Astrocyte of the cerebellum (primary cell): ENCODE results near the gene IL21R.

Source experiments
- DNase-seq: peaks from one replicate; pipeline ENCODE4 v3.0.0-alpha.2; 2011; ENCODE audit warnings: low read depth
- H3K4me3 ChIP-seq: 2 replicates; pipeline ENCODE4 v1.5.1; 2011; ENCODE audit warnings: mild to moderate bottlenecking, low read depth, low read length, moderate library complexity
- CTCF ChIP-seq: IDR thresholded peaks from 2 replicates; pipeline ENCODE4 v1.5.1; 2012; ENCODE audit warnings: low read length, low read depth, moderate library complexity, mild to moderate bottlenecking; ENCODE audit errors: missing control alignments
- in situ Hi-C: cut with HindIII; loops from 2 replicates; pipeline ENCODE4 v1.10.0; 2017; ENCODE audit warnings: low sequenced_read_pairs

The IL21R gene

GRCh38 chr16:27426423-27427408 lies 24.7 kb downstream of the IL21R start:
- DNase-seq = peak; percentile 73
- TF ChIP-seq CTCF = no peak
- in situ Hi-C loops = no loop called here
- no peak overlapping the region for H3K4me3 ChIP-seq

- DNase-seq = no peak
- no peak for TF ChIP-seq CTCF
- in situ Hi-C loops = no loop called here
- H3K4me3 ChIP-seq = no peak overlapping the region
These were observed 25.6 kb downstream of the IL21R start for GRCh38 chr16:27427538-27427937.

- no peak for TF ChIP-seq CTCF
- in situ Hi-C loops = no loop called here
- no peak for DNase-seq
- H3K4me3 ChIP-seq = no peak overlapping the region
These were observed 26.2 kb downstream of the IL21R start for GRCh38 chr16:27428026-27428785.

GRCh38 chr16:27429330-27429871 lies 27.4 kb downstream of the IL21R start:
- DNase-seq = no peak
- in situ Hi-C loops = no loop called here
- H3K4me3 ChIP-seq = no peak overlapping the region

GRCh38 chr16:27429981-27430441 lies 28.0 kb downstream of the IL21R start:
- TF ChIP-seq CTCF = no peak
- in situ Hi-C loops = no loop called here
- no peak for DNase-seq
- H3K4me3 ChIP-seq = no peak overlapping the region

More at GRCh38 chr16:27429330-27429871, 27.4 kb downstream of the IL21R start:
- TF ChIP-seq CTCF = no peak

GRCh38 chr16:27430512-27430911 lies 28.5 kb downstream of the IL21R start:
- DNase-seq = no peak
- in situ Hi-C loops = no loop called here
- no peak overlapping the region for H3K4me3 ChIP-seq
- no peak for TF ChIP-seq CTCF
